ENCODE results near the gene KIF1B. TPM values are rescaled to one million over a fixed set of nuclear protein-coding genes. Genes with fewer than 3 reads are reported as not detected.

The KIF1B gene
- total and polyA plus RNA-seq, 8 donors, result 8.2 to 26.4 (median 19.3) TPM

DNA sequence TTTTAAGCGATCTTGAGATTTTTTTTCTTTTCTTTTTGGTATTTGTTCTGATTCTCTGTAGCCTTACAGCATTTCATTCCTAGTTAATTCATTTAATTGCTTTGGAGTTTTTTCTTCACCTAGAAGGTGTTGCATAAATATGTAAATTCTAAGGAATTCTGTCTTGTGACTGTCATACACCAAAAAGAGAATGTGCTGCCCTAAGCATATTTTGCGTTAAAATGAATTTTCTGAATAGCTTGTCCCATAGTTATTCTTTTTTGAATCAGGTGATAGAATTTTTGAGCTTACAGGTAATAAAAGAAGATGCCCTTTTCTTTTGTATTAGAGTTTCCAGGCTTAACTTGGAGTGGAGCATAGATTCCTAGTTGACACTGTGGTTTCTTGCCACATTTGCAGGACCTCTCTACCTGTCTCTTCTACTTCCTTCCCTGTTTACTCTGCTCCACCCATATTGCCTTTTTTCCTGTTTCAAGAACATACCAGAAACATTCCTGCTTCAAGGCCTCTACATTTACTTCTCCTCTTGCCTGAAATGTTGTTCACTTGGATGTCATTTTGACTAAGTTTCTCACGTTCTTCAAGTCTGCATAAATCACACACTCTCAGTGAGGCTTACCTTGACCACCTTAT is 53.2 kb downstream of the KIF1B start:
- no peaks in the 10 kb centered on the region for H3K9me3 ChIP-seq
- H3K27me3 ChIP-seq, result no peaks in the 10 kb centered on the region
- no peak for FAIRE-seq
- ATAC-seq, result no peak
- 90 to 93% methylated on average over 3 of the region's 3 CpGs for WGBS, 2 donors
- no peak overlapping the region for H3K4me3 ChIP-seq
- H3K36me3 ChIP-seq, result peaks cover 0 to 26% (median 0%) of the 10 kb centered on the region in 3 donors
- no peak overlapping the region for H3K27ac ChIP-seq
- intact Hi-C loops (cut with DNase I), result no loop called here
- TF ChIP-seq, protein P1, sequence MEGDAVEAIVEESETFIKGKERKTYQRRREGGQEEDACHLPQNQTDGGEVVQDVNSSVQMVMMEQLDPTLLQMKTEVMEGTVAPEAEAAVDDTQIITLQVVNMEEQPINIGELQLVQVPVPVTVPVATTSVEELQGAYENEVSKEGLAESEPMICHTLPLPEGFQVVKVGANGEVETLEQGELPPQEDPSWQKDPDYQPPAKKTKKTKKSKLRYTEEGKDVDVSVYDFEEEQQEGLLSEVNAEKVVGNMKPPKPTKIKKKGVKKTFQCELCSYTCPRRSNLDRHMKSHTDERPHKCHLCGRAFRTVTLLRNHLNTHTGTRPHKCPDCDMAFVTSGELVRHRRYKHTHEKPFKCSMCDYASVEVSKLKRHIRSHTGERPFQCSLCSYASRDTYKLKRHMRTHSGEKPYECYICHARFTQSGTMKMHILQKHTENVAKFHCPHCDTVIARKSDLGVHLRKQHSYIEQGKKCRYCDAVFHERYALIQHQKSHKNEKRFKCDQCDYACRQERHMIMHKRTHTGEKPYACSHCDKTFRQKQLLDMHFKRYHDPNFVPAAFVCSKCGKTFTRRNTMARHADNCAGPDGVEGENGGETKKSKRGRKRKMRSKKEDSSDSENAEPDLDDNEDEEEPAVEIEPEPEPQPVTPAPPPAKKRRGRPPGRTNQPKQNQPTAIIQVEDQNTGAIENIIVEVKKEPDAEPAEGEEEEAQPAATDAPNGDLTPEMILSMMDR (IDR thresholded peaks at IDR 0.05), result no peak
- no peak for DNase-seq
- H3K4me1 ChIP-seq, result peaks cover 0 to under 1% (median 0%) of the 10 kb centered on the region in 3 donors

DNA sequence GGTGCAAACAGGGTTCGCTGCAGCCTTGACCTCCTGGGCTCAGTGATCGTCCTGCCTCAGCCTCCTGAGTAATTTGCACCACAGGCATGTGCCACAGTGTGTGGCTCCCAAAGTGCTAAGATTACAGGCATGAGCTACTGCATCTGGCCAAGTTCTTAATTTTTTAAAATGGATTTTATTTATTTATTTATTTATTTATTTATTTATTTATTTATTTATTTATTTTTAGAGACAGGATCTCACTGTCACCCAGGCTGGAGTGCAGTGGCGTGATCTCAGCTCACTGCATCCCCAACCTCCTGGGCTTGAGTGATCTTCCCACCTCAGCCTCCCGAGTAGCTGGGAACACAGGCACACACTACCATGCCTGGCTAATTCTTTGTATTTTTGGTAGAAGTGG is 54.7 kb downstream of the KIF1B start:
- H3K27ac ChIP-seq, result no peak overlapping the region
- ATAC-seq (no peak), FAIRE-seq (no peak), DNase-seq (no peak)
- H3K36me3 ChIP-seq, result peaks cover 0 to 25% (median 0%) of the 10 kb centered on the region in 3 donors
- intact Hi-C loops (cut with DNase I), result no loop called here
- 95 to 97% methylated on average over 4 of the region's 4 CpGs for WGBS, 2 donors
- H3K27me3 ChIP-seq, result no peaks in the 10 kb centered on the region
- no peak overlapping the region for H3K4me3 ChIP-seq
- TF ChIP-seq, protein P1 (IDR thresholded peaks at IDR 0.05), result no peak
- no peaks in the 10 kb centered on the region for H3K4me1 ChIP-seq
- no peaks in the 10 kb centered on the region for H3K9me3 ChIP-seq

- no peak overlapping the region for H3K27ac ChIP-seq
- 94 to 96% methylated on average over 3 of the region's 3 CpGs for WGBS, 2 donors
- H3K27me3 ChIP-seq, result no peaks in the 10 kb centered on the region
- intact Hi-C loops (cut with DNase I), result no loop called here
- TF ChIP-seq, protein P1 (IDR thresholded peaks at IDR 0.05), result no peak
- no peak for FAIRE-seq
- H3K4me3 ChIP-seq, result no peak overlapping the region
- DNase-seq, result no peak
- no peaks in the 10 kb centered on the region for H3K9me3 ChIP-seq
- no peak for ATAC-seq
- H3K4me1 ChIP-seq, result peaks cover 0 to under 1% (median 0%) of the 10 kb centered on the region in 3 donors
- H3K36me3 ChIP-seq, result peaks cover 0 to 17% (median 0%) of the 10 kb centered on the region in 3 donors
These were observed 55.5 kb downstream of the KIF1B start for GRCh38 chr1:10265900-10266299.

- H3K36me3 ChIP-seq, result peaks cover 0 to 8% (median 0%) of the 10 kb centered on the region in 3 donors
- H3K27ac ChIP-seq, result no peak overlapping the region
- no peaks in the 10 kb centered on the region for H3K9me3 ChIP-seq
- intact Hi-C loops (cut with DNase I), result no loop called here
- DNase-seq, result no peak
- TF ChIP-seq, protein P1 (IDR thresholded peaks at IDR 0.05), result no peak
- H3K27me3 ChIP-seq, result no peaks in the 10 kb centered on the region
- H3K4me3 ChIP-seq, result no peak overlapping the region
- H3K4me1 ChIP-seq, result peaks cover 5 to 11% (median 7%) of the 10 kb centered on the region in 3 donors
- WGBS, 2 donors, result 97 to 98% methylated on average over 5 of the region's 5 CpGs
- ATAC-seq, result peak in 2 of 4 donors; percentile 25 to 38
- FAIRE-seq, result no peak
These were observed 56.9 kb downstream of the KIF1B start for GRCh38 chr1:10267319-10267718.

DNA sequence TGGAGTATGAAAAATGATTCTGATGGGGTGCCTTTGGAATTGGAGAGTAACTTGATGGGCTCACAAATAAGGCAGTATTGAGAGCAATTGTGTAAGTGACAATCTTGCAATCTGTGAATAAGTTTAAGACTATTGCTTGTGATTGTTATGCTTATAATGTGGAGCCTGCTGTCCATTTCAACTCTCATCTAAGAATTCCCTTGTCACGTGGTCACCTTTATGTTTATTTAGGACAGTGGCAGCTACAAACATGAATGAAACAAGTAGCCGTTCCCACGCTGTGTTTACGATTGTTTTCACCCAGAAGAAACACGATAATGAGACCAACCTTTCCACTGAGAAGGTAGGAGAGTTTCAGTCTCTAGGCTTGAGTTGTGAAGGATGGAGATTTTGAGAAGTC is 57.6 kb downstream of the KIF1B start:
- no peak overlapping the region for H3K27ac ChIP-seq
- TF ChIP-seq, protein P1 (IDR thresholded peaks at IDR 0.05), result no peak
- H3K4me1 ChIP-seq, result peaks cover 7 to 13% (median 10%) of the 10 kb centered on the region in 3 donors
- ATAC-seq (peak in 3 of 4 donors; percentile 32 to 69 (median 54)), FAIRE-seq (no peak), DNase-seq (no peak)
- WGBS, 2 donors, result 38 to 49% methylated on average over 5 of the region's 5 CpGs
- no peaks in the 10 kb centered on the region for H3K27me3 ChIP-seq
- no peak overlapping the region for H3K4me3 ChIP-seq
- H3K9me3 ChIP-seq, result no peaks in the 10 kb centered on the region
- intact Hi-C loops (cut with DNase I), result no loop called here
- peaks cover 0 to 8% (median 0%) of the 10 kb centered on the region in 3 donors for H3K36me3 ChIP-seq

Measured in pancreas (tissue), 10 donors.